SK-N-SH treated with all-trans-retinoic acid at 6 μM for 48 hours (cell line): ENCODE results near the gene KLHL40.

Source experiments
- ARNTL ChIP-seq: fragments of 450-650 bp; formaldehyde crosslinking; IDR thresholded peaks from 2 replicates; pipeline ENCODE4 v1.5.0; 2020; ENCODE audit warnings: low read depth, mild to moderate bottlenecking, moderate library complexity, borderline replicate concordance
- CREB5 ChIP-seq: fragments of 250-450 bp; sonication (Bioruptor Pico); IDR thresholded peaks from 2 replicates; pipeline ENCODE4 v1.5.1; 2020; ENCODE audit warnings: low read depth, mild to moderate bottlenecking, moderate library complexity
- ESRRG ChIP-seq: fragments of 250-450 bp; sonication (Bioruptor Pico); IDR thresholded peaks from 2 replicates; pipeline ENCODE4 v1.6.1; 2021; ENCODE audit warnings: mild to moderate bottlenecking

DNA sequence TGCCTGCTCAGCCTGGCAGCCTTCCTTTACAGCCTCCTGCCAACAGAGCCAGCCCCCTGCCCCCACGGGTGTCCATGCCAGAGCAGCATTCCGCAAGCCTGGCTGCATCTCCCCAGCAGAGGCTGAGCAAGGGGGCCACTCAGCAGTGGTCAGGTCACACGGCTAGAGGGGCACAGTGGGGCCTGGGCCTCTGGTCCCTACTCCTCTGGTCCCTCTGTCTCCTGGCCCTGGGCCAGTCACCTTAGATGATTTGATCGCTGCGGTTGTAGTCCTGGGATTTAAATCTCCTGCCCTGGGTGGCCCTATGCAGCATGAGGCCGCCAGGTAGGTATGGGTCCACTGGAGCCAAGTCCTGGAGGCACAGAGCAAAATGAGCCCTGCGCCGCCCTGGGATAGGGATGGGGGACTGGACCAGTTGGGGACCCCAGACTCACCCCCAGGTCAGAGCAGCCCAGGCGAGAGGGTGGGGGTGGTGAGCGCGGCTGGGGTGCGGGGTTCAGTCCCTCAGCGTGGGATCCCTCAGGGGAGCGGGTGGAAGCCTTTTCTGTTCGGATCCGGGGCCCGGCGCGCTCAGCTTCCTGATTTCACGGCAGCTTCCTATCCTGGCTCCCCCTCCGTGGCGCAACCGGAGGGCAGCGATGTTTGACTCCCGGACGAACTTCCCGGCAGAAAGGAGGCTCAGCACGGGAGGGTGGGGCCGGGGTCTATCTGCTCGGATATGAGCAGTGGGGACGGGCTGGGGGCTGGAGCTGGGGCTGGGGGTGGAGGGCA lies 31.6 kb upstream of the KLHL40 start, which contains the start of gene ZBTB47:
- TF ChIP-seq ARNTL (CRISPR knock-in tag) (no peak), CREB5 (CRISPR knock-in tag) (no peak), ESRRG (no peak)
